ENCODE measurements around the gene DSEL. TPM values are rescaled to one million over a fixed set of nuclear protein-coding genes. Genes with fewer than 3 reads are reported as not detected.

DSEL gene
- total and polyA plus RNA-seq, 2 of the 4 experiments (the other 2 are of a cell fraction) = 16.8 to 100 TPM

DNA sequence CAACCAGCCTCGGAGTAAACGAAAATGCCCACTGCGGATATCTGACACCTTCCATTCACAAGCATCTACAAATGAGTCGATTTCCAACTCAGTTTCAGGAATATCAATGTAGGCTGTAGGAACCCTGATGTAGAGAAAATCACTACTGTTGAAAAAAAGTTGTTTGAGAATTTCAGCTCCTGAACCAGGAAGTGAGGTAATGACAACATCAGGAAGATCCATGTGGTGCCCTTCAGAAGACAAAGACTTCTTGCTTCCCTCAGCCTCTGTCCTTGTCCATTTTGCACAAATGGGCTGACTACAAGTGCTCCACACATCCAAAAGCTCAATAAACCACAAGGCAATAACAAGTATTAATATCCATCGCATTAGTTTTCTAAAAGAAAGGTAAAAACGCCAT, 4.7 kb downstream of the DSEL start:
- Histone ChIP-seq H3K4ac (ENCODE audit: low read depth, low read length) (no peak overlapping the region; the same call in 1 of the 2 replicates), H3K27me3 (ENCODE audit: control insufficient read depth, insufficient read depth, low read length) (no peaks in the 10 kb centered on the region), H3K56ac (ENCODE audit: extremely low read depth, insufficient read depth, low read length) (no peak overlapping the region), H2AFZ (replicated peaks; ENCODE audit: low read length, poor library complexity) (no peak overlapping the region), H3K14ac (replicated peaks; ENCODE audit: low read depth, low read length) (peak overlapping the region; percentile 29), H2BK20ac (ENCODE audit: low read depth, low read length) (no peak overlapping the region; the same call in 1 of the 2 replicates), H3K18ac (ENCODE audit: low read depth, low read length) (no peak overlapping the region), H4K20me1 (ENCODE audit: insufficient read depth, low read length) (peaks cover 12% of the 10 kb centered on the region; the same call in 1 of the 2 replicates), H4K91ac (ENCODE audit: insufficient read depth, low read depth, low read length) (no peak overlapping the region), H3K27ac (ENCODE audit: insufficient read depth, low read length) (no peak overlapping the region), H2BK120ac (ENCODE audit: low read depth, low read length) (no peak overlapping the region), H3K79me1 (ENCODE audit: low read depth in 1 of 2, low read length in 2 of 2) (peaks cover 35 to 64% of the 10 kb centered on the region in 2 experiments), H3K36me3 (ENCODE audit: control insufficient read depth, insufficient read depth, low read length) (peaks cover 25% of the 10 kb centered on the region), H4K5ac (ENCODE audit: low read depth, low read length) (no peak overlapping the region), H3K9me1 (ENCODE audit: insufficient read depth, low read length) (peaks cover 7% of the 10 kb centered on the region), H2AK9ac (replicated peaks; ENCODE audit: low read depth, low read length, poor library complexity) (no peak overlapping the region), H2BK15ac (ENCODE audit: low read depth, low read length) (no peak overlapping the region), H3K4me1 (ENCODE audit: control insufficient read depth, insufficient read depth, low read length) (peaks cover 8% of the 10 kb centered on the region; the same call in 1 of the 2 replicates), H3K9me3 (ENCODE audit: control insufficient read depth, insufficient read depth, low read length) (no peaks in the 10 kb centered on the region), H3K4me2 (ENCODE audit: low read depth, low read length) (no peak overlapping the region), H4K8ac (ENCODE audit: low read depth in 2 of 2, low read length in 2 of 2) (no peak overlapping the region), H2BK5ac (ENCODE audit: low read depth, low read length, poor library complexity, severe bottlenecking) (no peak overlapping the region), H3K9ac (ENCODE audit: low read depth, low read length) (no peak overlapping the region), H3K23ac (ENCODE audit: low read depth, low read length) (no peak overlapping the region), H2AK5ac (ENCODE audit: low read depth, low read length) (0 out of 2 replicates have a peak overlapping the region, but pooled peaks have one; percentile 45), H3K4me3 (ENCODE audit: insufficient read depth, low read depth, low read length) (no peak overlapping the region)
- TF ChIP-seq RFX5 (IDR thresholded peaks at IDR 0.05; ENCODE audit: low read depth, low read length) (no peak), FOS (IDR thresholded peaks at IDR 0.05; ENCODE audit: low read depth, low read length) (no peak), NFE2L2 (IDR thresholded peaks at IDR 0.05; ENCODE audit: low read depth, low read length) (no peak), CEBPB (IDR thresholded peaks at IDR 0.05; ENCODE audit: low read depth, low read length) (no peak), BHLHE40 (IDR thresholded peaks at IDR 0.05; ENCODE audit: low read depth, low read length) (no peak), MXI1 (IDR thresholded peaks at IDR 0.05; ENCODE audit: borderline replicate concordance, low read depth, low read length) (no peak), RCOR1 (IDR thresholded peaks at IDR 0.05; ENCODE audit: insufficient replicate concordance, low read length) (no peak)
- TF ChIP-seq, protein P1, sequence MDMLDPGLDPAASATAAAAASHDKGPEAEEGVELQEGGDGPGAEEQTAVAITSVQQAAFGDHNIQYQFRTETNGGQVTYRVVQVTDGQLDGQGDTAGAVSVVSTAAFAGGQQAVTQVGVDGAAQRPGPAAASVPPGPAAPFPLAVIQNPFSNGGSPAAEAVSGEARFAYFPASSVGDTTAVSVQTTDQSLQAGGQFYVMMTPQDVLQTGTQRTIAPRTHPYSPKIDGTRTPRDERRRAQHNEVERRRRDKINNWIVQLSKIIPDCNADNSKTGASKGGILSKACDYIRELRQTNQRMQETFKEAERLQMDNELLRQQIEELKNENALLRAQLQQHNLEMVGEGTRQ (IDR thresholded peaks at IDR 0.05; ENCODE audit: low read depth, low read length) = no peak
- CTCF ChIA-PET = no interaction called here
- in situ Hi-C loops (cut with MboI; ENCODE audit: low sequenced_read_pairs) (loop anchor here (5.0 to 10.0 kb wide), 4 partner anchors 295 to 1153 kb away; no protein-coding TSS in a partner anchor), intact Hi-C loops (cut with micrococcal nuclease) (loop anchor here (10.0 kb wide), 1 partner anchor 753 kb away; no protein-coding TSS in a partner anchor), dilution Hi-C loops (cut with HindIII; ENCODE audit: low sequenced_read_pairs, unreplicated experiment) (no loop called here)
- no CpG with 5 or more reads among the region's 6 CpGs for WGBS, 2 experiments (ENCODE audit: extremely low coverage in 2 of 2, insufficient read length in 1 of 2)
- ATAC-seq (ENCODE audit: low read depth) (no peak), DNase-seq (no peak)
- POLR2A ChIA-PET (ENCODE audit: unreplicated experiment) = interaction anchor here (0.6 kb wide), 2 partner anchors 9 to 83 kb away, joined by 3 read pairs; no protein-coding TSS in a partner anchor
- BruUV-seq (replicated peaks) = no TSS peak

Data from IMR-90 (cell line).